Activated B cell treated with CpG ODN at 0.5 μM for 24 hours (primary cell): ENCODE measurements around the gene MAEA. TPM values are rescaled to one million over a fixed set of nuclear protein-coding genes. Genes with fewer than 3 reads are reported as not detected.
A peak's percentile ranks its signal among the peaks of the same experiment; 100 is the strongest.
"Not testable (repeated sequence)": the region's sequence is repeated elsewhere in the genome, so short reads cannot be mapped to it uniquely, and the experiment has no call there.

Experiments used
- ATAC-seq: fragments of 200-7000 bp; cut with Tn5 transposase; one replicate; pipeline ENCODE4 v1.10.0; 2021; ENCODE audit warnings: low read depth, mild to moderate bottlenecking, moderate library complexity
- CTCF ChIA-PET: fragments of 350-600 bp; sonication (Branson Sonifier 250); formaldehyde crosslinking; loops from one replicate; lab custom pipeline; 2021; ENCODE audit warnings: antibody characterized with exemption; lab: Charles Lee
- POLR2A ChIA-PET: fragments of 350-600 bp; sonication (Branson Sonifier 250); formaldehyde crosslinking; loops from one replicate; lab custom pipeline; 2021; ENCODE audit warnings: antibody characterized with exemption; lab: Charles Lee
- DNase-seq: peaks from one replicate; pipeline ENCODE4 v3.0.0; 2022
- H3K27ac Mint-ChIP-seq: one replicate; pipeline ENCODE4 v1.8.0; 2020; ENCODE audit warnings: mixed read lengths
- H3K27me3 Mint-ChIP-seq: one replicate; pipeline ENCODE4 v1.8.0; 2021; ENCODE audit warnings: mixed read lengths
- H3K36me3 Mint-ChIP-seq: one replicate; pipeline ENCODE4 v1.8.0; 2021; ENCODE audit warnings: low read depth, mixed read lengths
- H3K4me1 Mint-ChIP-seq: one replicate; pipeline ENCODE4 v1.8.0; 2021; ENCODE audit warnings: mixed read lengths
- H3K4me3 Mint-ChIP-seq: one replicate; pipeline ENCODE4 v1.8.0; 2020; ENCODE audit warnings: mild to moderate bottlenecking, mixed read lengths
- H3K9me3 Mint-ChIP-seq: one replicate; pipeline ENCODE4 v1.8.0; 2020; ENCODE audit warnings: mixed read lengths
- intact Hi-C: fragments of 100-400 bp; cut with micrococcal nuclease; formaldehyde crosslinking; loops from one replicate; pipeline ENCODE4 v1.15.1; 2024
- total RNA-seq: library from RNA; stranded (reverse); gene quantifications from 2 replicates; pipeline ENCODE4 v1.2.3, GENCODE V29; 2022
- TF ChIP-seq, protein P1 (sequence below): fragments of 200-600 bp; IDR thresholded peaks from one replicate; pipeline ENCODE4 v1.8.0; 2022; ENCODE audit warnings: antibody characterized with exemption, mild to moderate bottlenecking

The MAEA gene
- total RNA-seq, 1 donor from 2014 or later = 73.7 TPM

- ChIA-PET POLR2A (no interaction called here), CTCF (no interaction called here)
- TF ChIP-seq, protein P1, sequence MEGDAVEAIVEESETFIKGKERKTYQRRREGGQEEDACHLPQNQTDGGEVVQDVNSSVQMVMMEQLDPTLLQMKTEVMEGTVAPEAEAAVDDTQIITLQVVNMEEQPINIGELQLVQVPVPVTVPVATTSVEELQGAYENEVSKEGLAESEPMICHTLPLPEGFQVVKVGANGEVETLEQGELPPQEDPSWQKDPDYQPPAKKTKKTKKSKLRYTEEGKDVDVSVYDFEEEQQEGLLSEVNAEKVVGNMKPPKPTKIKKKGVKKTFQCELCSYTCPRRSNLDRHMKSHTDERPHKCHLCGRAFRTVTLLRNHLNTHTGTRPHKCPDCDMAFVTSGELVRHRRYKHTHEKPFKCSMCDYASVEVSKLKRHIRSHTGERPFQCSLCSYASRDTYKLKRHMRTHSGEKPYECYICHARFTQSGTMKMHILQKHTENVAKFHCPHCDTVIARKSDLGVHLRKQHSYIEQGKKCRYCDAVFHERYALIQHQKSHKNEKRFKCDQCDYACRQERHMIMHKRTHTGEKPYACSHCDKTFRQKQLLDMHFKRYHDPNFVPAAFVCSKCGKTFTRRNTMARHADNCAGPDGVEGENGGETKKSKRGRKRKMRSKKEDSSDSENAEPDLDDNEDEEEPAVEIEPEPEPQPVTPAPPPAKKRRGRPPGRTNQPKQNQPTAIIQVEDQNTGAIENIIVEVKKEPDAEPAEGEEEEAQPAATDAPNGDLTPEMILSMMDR = no peak
- Mint-ChIP-seq H3K36me3 (peaks cover 36% of the 10 kb centered on the region), H3K27ac (no peak overlapping the region), H3K9me3 (no peaks in the 10 kb centered on the region), H3K4me3 (no peak overlapping the region), H3K4me1 (no peaks in the 10 kb centered on the region), H3K27me3 (no peaks in the 10 kb centered on the region)
- DNase-seq (no peak), ATAC-seq (no peak)
- intact Hi-C loops = no loop called here
Observed at GRCh38 chr4:1370321-1371124, 80.8 kb downstream of the MAEA start.

GRCh38 chr4:1371176-1372165 lies 81.8 kb downstream of the MAEA start:
- intact Hi-C loops = no loop called here
- Mint-ChIP-seq H3K36me3 (peaks cover 33% of the 10 kb centered on the region), H3K27ac (no peak overlapping the region), H3K27me3 (no peaks in the 10 kb centered on the region), H3K4me3 (no peak overlapping the region), H3K9me3 (no peaks in the 10 kb centered on the region), H3K4me1 (no peaks in the 10 kb centered on the region)
- no peak for DNase-seq
- CTCF ChIA-PET = no interaction called here
- POLR2A ChIA-PET = no interaction called here
- TF ChIP-seq, protein P1 = no peak
- ATAC-seq = no peak

GRCh38 chr4:1372576-1372975 lies 82.9 kb downstream of the MAEA start:
- H3K9me3 Mint-ChIP-seq, ATAC-seq, intact Hi-C loops, H3K4me3 Mint-ChIP-seq, H3K27me3 Mint-ChIP-seq, H3K27ac Mint-ChIP-seq, DNase-seq, CTCF ChIA-PET, POLR2A ChIA-PET, H3K4me1 Mint-ChIP-seq: not testable (repeated sequence)
- peaks cover 33% of the 10 kb centered on the region for H3K36me3 Mint-ChIP-seq

DNA sequence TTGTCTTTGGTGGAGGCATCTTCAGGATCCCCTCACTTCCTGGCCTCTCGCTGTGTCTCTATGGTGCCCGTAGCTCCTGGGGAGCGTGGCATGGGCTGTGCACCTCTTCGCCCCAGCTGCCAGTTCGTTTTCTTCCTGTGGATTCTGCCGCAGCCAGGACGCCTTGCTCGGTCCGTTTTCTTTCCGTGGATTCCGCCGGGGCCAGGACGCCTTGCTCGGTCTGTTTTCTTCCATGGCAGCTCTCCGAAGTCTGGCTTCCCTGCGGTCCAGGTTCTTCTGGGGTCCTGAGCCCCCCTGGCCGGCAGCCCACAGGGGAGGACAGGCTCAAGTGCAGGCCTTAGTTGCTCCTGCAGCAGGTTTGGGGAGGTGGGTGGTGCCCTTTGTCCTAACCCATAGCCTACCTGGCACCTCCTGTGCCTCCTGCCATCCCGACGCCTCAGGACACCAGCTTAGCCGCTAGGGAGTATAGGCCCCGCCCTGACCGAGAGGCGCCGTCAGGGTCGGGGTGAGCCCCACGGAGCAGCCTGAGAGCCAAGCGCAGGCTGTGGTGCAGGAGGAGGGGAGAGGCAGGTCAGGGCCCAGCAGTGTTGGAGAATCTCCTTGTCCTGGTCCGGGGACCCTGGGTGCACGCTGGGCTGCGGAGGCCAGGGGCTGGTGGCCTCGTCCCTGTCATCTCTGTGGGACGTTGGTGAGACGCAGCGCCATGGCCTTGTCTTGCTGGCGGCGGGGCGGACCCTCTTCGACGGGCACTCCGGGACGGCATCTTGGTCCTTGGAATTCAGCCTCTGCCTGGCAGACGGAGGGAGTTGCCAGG lies 84.4 kb downstream of the MAEA start:
- peak; percentile 11 for DNase-seq
- Mint-ChIP-seq H3K9me3 (no peaks in the 10 kb centered on the region), H3K36me3 (peaks cover 27% of the 10 kb centered on the region), H3K4me1 (no peaks in the 10 kb centered on the region), H3K27ac (no peak overlapping the region), H3K27me3 (no peaks in the 10 kb centered on the region), H3K4me3 (no peak overlapping the region)
- intact Hi-C loops = no loop called here
- no peak for ATAC-seq
- ChIA-PET CTCF (no interaction called here), POLR2A (no interaction called here)
- TF ChIP-seq, protein P1 = no peak

GRCh38 chr4:1374706-1375045 lies 85.0 kb downstream of the MAEA start:
- Mint-ChIP-seq H3K27me3 (no peaks in the 10 kb centered on the region), H3K4me3 (no peak overlapping the region), H3K4me1 (no peaks in the 10 kb centered on the region), H3K36me3 (peaks cover 27% of the 10 kb centered on the region), H3K27ac (no peak overlapping the region), H3K9me3 (no peaks in the 10 kb centered on the region)
- TF ChIP-seq, protein P1 = no peak
- DNase-seq = no peak
- CTCF ChIA-PET = no interaction called here
- no peak for ATAC-seq
- intact Hi-C loops = no loop called here
- POLR2A ChIA-PET = no interaction called here
